Neuronal stem cell (in vitro differentiated cells): ENCODE data around the gene PRDM11.
"Not testable (repeated sequence)": the region's sequence is repeated elsewhere in the genome, so short reads cannot be mapped to it uniquely, and the experiment has no call there.

ENCODE experiments used
- DNase-seq: peaks from one replicate; pipeline ENCODE4 v3.0.0-alpha.2; 2013; ENCODE audit warnings: low spot score
- H2AFZ ChIP-seq: one replicate; pipeline ENCODE4 v1.6.1; 2013; ENCODE audit warnings: mild to moderate bottlenecking, low read length, inconsistent platforms
- H2AK5ac ChIP-seq: 2 replicates; pipeline ENCODE4 v1.6.1; 2013; ENCODE audit warnings: low read depth, mild to moderate bottlenecking, inconsistent platforms, low read length, moderate library complexity, mixed read lengths
- H2BK120ac ChIP-seq: 2 replicates; pipeline ENCODE4 v1.6.1; 2013; ENCODE audit warnings: low read depth, mild to moderate bottlenecking, inconsistent platforms, low read length, moderate library complexity, mixed read lengths
- H2BK12ac ChIP-seq: one replicate; pipeline ENCODE4 v1.6.1; 2013; ENCODE audit warnings: low read length, inconsistent platforms
- H2BK15ac ChIP-seq: 2 replicates; pipeline ENCODE4 v1.6.1; 2013; ENCODE audit warnings: mild to moderate bottlenecking, low read length, inconsistent platforms, mixed read lengths
- H2BK5ac ChIP-seq: one replicate; pipeline ENCODE4 v1.6.1; 2013; ENCODE audit warnings: inconsistent platforms, mild to moderate bottlenecking, low read length, moderate library complexity
- H3K14ac ChIP-seq: one replicate; pipeline ENCODE4 v1.6.1; 2013; ENCODE audit warnings: low read length, inconsistent platforms
- H3K18ac ChIP-seq: 2 replicates; pipeline ENCODE4 v1.6.1; 2013; ENCODE audit warnings: low read length, inconsistent platforms
- H3K23ac ChIP-seq: 2 replicates; pipeline ENCODE4 v1.6.1; 2013; ENCODE audit warnings: low read depth, mild to moderate bottlenecking, mixed read lengths, low read length, inconsistent platforms; ENCODE audit not compliant: poor library complexity
- H3K27ac ChIP-seq: replicated peaks from 3 replicates; pipeline ENCODE4 v1.5.1; 2013; ENCODE audit warnings: low read length, inconsistent platforms
- H3K27me3 ChIP-seq, 3 experiments: 2 replicates each; pipeline ENCODE4 v1.6.1; 2013; ENCODE audit warnings: low read length in 3 of 3, mild to moderate bottlenecking in 2 of 3, inconsistent platforms in 1 of 3, low read depth in 1 of 3, mixed read lengths in 1 of 3, moderate library complexity in 1 of 3; ENCODE audit not compliant: control insufficient read depth in 3 of 3, insufficient read depth in 3 of 3
- H3K36me3 ChIP-seq, 2 donors: replicated peaks in 1 of 2; 2 replicates each; pipeline ENCODE4 v1.6.1; 2013; ENCODE audit warnings: low read length in 2 of 2; ENCODE audit not compliant: control insufficient read depth in 2 of 2, insufficient read depth in 2 of 2
- H3K4ac ChIP-seq: 2 replicates; pipeline ENCODE4 v1.6.1; 2013; ENCODE audit warnings: inconsistent platforms, mild to moderate bottlenecking, low read length, moderate library complexity
- H3K4me1 ChIP-seq, 2 donors: 1 replicate in 1 of 2; 2 replicates in 1 of 2; pipeline ENCODE4 v1.6.1; 2013; ENCODE audit warnings: low read length in 2 of 2, low read depth in 1 of 2; ENCODE audit not compliant: control insufficient read depth in 2 of 2, insufficient read depth in 1 of 2
- H3K4me2 ChIP-seq: one replicate; pipeline ENCODE4 v1.6.1; 2013; ENCODE audit warnings: mild to moderate bottlenecking, low read length, inconsistent platforms; ENCODE audit not compliant: insufficient read depth, poor library complexity, severe bottlenecking
- H3K4me3 ChIP-seq, 2 donors: 2 replicates each; pipeline ENCODE4 v1.5.1; 2013; ENCODE audit warnings: low read length in 2 of 2, mild to moderate bottlenecking in 2 of 2, inconsistent platforms in 1 of 2, moderate library complexity in 1 of 2
- H3K79me1 ChIP-seq: one replicate; pipeline ENCODE4 v1.6.1; 2013; ENCODE audit warnings: low read depth, mild to moderate bottlenecking, inconsistent platforms, low read length, moderate library complexity
- H3K9ac ChIP-seq: one replicate; pipeline ENCODE4 v1.6.1; 2013; ENCODE audit warnings: mild to moderate bottlenecking, low read depth, low read length, inconsistent platforms; ENCODE audit not compliant: poor library complexity
- H3K9me3 ChIP-seq, 2 donors: replicated peaks in 1 of 2; 2 replicates each; pipeline versions ENCODE3 to v1.6.1; 2013; ENCODE audit warnings: low read length in 2 of 2, mild to moderate bottlenecking in 2 of 2, inconsistent platforms in 1 of 2, low read depth in 1 of 2, mixed read lengths in 1 of 2, moderate library complexity in 1 of 2; ENCODE audit not compliant: control insufficient read depth in 2 of 2, insufficient read depth in 1 of 2
- H4K8ac ChIP-seq: one replicate; pipeline ENCODE4 v1.6.1; 2013; ENCODE audit warnings: low read depth, mild to moderate bottlenecking, inconsistent platforms, low read length, moderate library complexity
- H4K91ac ChIP-seq: one replicate; pipeline ENCODE4 v1.6.1; 2013; ENCODE audit warnings: low read length, low read depth, mild to moderate bottlenecking, inconsistent platforms; ENCODE audit not compliant: poor library complexity
- WGBS, 2 donors: extraction: QIAGEN DNeasy Blood & Tissue Kit; methylation state at CpG; one replicate each; pipeline ENCODE4 v1.1.7; 2013; ENCODE audit warnings: missing lambda C conversion rate in 2 of 2, mixed read lengths in 1 of 2; ENCODE audit not compliant: insufficient read length in 2 of 2, insufficient replicate concordance in 1 of 2; ENCODE audit errors: extremely low coverage in 2 of 2; 5-methylcytosine and 5-hydroxymethylcytosine counted together

PRDM11 gene

DNA sequence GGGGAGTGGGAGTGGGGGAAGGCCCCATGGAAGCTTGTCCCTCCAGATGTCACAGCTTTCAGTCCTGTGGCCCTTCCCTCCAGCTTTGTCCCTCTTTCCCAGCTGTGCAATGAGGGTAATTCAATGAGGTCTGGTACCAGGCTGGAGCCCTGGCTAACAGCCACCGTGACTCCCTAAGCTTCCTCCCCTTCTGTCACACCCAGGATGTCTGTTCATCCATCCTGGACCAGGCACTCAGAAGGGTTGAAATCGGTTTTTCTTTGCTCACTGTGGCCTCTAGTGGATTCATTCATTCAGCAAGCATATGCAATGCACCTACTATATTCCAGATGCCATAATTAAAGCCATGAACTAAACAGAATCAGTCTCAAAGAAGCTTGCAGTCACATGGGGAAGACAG, 101.0 kb downstream of the PRDM11 start:
- H4K91ac ChIP-seq = no peak overlapping the region
- H2BK15ac ChIP-seq = no peak overlapping the region
- no peak overlapping the region for H3K23ac ChIP-seq
- H3K4ac ChIP-seq = no peak overlapping the region
- H3K27me3 ChIP-seq = peaks cover 0 to 10% (median 0%) of the 10 kb centered on the region in 3 experiments
- H3K4me1 ChIP-seq = no peaks in the 10 kb centered on the region
- DNase-seq = no peak
- H3K36me3 ChIP-seq = no peaks in the 10 kb centered on the region
- H2BK12ac ChIP-seq = no peak overlapping the region
- no peak overlapping the region for H3K18ac ChIP-seq
- H3K4me3 ChIP-seq = no peak overlapping the region
- no peak overlapping the region for H2BK120ac ChIP-seq
- H2AFZ ChIP-seq = no peak overlapping the region
- no peak overlapping the region for H2BK5ac ChIP-seq
- WGBS, 2 donors = no CpG with 5 or more reads among the region's 2 CpGs
- H3K9me3 ChIP-seq = no peaks in the 10 kb centered on the region
- H3K14ac ChIP-seq = no peak overlapping the region
- no peak overlapping the region for H3K27ac ChIP-seq
- no peak overlapping the region for H3K9ac ChIP-seq
- no peaks in the 10 kb centered on the region for H3K79me1 ChIP-seq
- no peak overlapping the region for H2AK5ac ChIP-seq
- H3K4me2 ChIP-seq = no peak overlapping the region
- no peak overlapping the region for H4K8ac ChIP-seq

DNA sequence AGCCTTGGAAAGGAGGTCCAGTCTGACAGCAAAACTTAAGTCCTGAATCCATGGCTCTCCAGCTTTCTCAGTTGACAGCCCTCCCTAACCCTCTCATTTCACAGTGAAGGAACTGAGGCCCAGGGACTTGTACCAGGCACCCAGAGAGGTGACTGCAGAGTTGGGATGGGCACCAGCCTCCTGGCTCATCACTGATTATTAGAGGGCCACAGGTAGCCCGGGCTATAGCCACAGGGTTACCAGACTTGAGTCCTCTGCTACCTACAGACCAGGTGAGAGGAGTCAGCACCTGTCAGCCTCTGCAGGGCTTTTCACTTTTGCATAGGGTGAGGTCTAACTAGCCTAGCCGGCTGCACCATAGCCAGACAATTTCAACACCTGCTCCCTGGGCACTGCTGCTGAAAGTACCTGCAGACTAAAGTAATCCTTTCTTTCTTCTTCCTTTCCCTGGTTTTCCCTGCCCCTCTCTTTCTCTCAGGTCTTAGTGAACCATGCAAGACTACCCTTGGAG, 102.1 kb downstream of the PRDM11 start:
- Histone ChIP-seq H3K14ac (no peak overlapping the region), H4K8ac (no peak overlapping the region), H3K27me3 (peaks cover 0 to 7% (median 0%) of the 10 kb centered on the region in 3 experiments), H2BK12ac (no peak overlapping the region), H3K4me3 (no peak overlapping the region), H3K79me1 (no peaks in the 10 kb centered on the region), H2BK120ac (no peak overlapping the region), H3K36me3 (no peaks in the 10 kb centered on the region), H3K23ac (no peak overlapping the region), H4K91ac (no peak overlapping the region), H3K18ac (no peak overlapping the region), H3K27ac (no peak overlapping the region), H3K9ac (no peak overlapping the region), H2BK5ac (no peak overlapping the region), H3K4me2 (no peak overlapping the region), H2BK15ac (no peak overlapping the region), H3K4me1 (no peaks in the 10 kb centered on the region), H2AK5ac (no peak overlapping the region), H2AFZ (no peak overlapping the region), H3K9me3 (peaks cover 0 to under 1% of the 10 kb centered on the region in 2 donors), H3K4ac (no peak overlapping the region)
- DNase-seq = no peak
- no CpG with 5 or more reads among the region's 2 CpGs for WGBS, 2 donors

DNA sequence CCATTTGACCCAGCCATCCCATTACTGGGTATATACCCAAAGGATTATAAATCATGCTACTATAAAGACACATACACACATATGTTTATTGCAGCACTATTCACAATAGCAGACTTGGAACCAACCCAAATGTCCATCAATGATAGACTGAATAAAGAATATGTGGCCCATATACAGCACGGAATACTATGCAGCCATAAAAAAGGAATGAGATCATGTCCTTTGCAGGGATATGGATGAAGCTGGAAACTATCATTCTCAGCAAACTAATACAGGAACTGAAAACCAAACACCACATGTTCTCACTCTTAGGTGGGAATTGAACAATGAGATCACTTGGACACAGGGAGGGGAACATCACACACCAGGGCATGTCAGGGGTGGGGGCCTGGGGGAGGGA, 102.9 kb downstream of the PRDM11 start:
- not testable (repeated sequence) for H3K14ac ChIP-seq, H3K4ac ChIP-seq, H2BK120ac ChIP-seq, H2BK12ac ChIP-seq, H3K79me1 ChIP-seq, H3K27ac ChIP-seq, H3K36me3 ChIP-seq, H3K4me2 ChIP-seq, H4K8ac ChIP-seq, H3K9ac ChIP-seq, H3K27me3 ChIP-seq, H2AK5ac ChIP-seq, H2BK5ac ChIP-seq, H4K91ac ChIP-seq, H3K18ac ChIP-seq, H3K9me3 ChIP-seq, H3K4me3 ChIP-seq, DNase-seq, H2AFZ ChIP-seq, H3K4me1 ChIP-seq, H3K23ac ChIP-seq, H2BK15ac ChIP-seq
- no CpG with 5 or more reads among the region's 1 CpG for WGBS, 2 donors

DNA sequence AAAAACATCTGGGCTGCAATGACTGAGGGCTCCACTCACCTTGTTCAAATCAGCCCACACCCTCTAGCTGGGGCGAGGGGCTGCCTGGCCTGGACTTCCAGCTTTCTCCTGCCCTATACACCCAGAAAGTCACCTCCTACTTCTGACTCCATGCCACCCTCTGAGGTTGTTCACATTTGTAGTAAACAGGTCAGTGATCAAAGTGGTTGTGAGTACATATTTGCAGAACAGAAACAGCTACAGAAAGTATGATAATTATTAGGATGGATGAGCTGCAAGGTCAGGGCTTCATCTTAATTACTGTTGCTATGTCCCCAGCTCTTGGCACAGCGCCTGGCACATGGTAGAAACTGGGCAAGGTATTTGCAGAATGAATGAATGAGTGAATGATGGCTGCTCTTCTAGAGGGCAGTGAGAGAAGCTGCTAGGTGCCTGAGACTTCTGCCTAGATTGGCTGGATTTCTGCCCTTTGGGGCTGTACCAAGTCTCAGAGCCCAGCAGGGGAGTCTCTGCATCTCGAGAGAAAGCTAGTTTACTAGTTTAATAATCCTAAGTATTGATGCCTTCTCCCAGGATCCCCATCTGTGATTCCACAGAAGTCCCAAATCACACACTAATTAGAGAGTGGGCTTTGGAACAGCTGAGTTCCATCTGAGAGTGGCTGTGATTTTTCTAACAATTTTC, 103.7 kb downstream of the PRDM11 start:
- no peak overlapping the region for H2BK12ac ChIP-seq
- H3K36me3 ChIP-seq = no peaks in the 10 kb centered on the region
- DNase-seq = no peak
- no peaks in the 10 kb centered on the region for H3K79me1 ChIP-seq
- H3K23ac ChIP-seq = no peak overlapping the region
- no peak overlapping the region for H2AK5ac ChIP-seq
- no peak overlapping the region for H3K14ac ChIP-seq
- no peak overlapping the region for H3K9ac ChIP-seq
- H3K9me3 ChIP-seq = peaks cover 0 to 2% of the 10 kb centered on the region in 2 donors
- WGBS, 2 donors = no CpG with 5 or more reads among the region's 3 CpGs
- H2AFZ ChIP-seq = no peak overlapping the region
- H3K27ac ChIP-seq = no peak overlapping the region
- H4K91ac ChIP-seq = no peak overlapping the region
- peak overlapping the region; percentile 33 for H3K18ac ChIP-seq
- H2BK15ac ChIP-seq = no peak overlapping the region
- H3K4ac ChIP-seq = no peak overlapping the region
- H3K27me3 ChIP-seq = peaks cover 0 to 4% (median 0%) of the 10 kb centered on the region in 3 experiments
- no peak overlapping the region for H3K4me2 ChIP-seq
- H3K4me3 ChIP-seq = no peak overlapping the region
- H2BK5ac ChIP-seq = no peak overlapping the region
- no peaks in the 10 kb centered on the region for H3K4me1 ChIP-seq
- no peak overlapping the region for H4K8ac ChIP-seq
- H2BK120ac ChIP-seq = no peak overlapping the region
